GM21390 (cell line): ENCODE measurements around the gene GAS7.

Experiments
- ATAC-seq: cut with Tn5 transposase; IDR thresholded peaks from one replicate; pipeline ENCODE4 v1.9.1; 2021; ENCODE audit not compliant: unreplicated experiment

GAS7 gene

DNA sequence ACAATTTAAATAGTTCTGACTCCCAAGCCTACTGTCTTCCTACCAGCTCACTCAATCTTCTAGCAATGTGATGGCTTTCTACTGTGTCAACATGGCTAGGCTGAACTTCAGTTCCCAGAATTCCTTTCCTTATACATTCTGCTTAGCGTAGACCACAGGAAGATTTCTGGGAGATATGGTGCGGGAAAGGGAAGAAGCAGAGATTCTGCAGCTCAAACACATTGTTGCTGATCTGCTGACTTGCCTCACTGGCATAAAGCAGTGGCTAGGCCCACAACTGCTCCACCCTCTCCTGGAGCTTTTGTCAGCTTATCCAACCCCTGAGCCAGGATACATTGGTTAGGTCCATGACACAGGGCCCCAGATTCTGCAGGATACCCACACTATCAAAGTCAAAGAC lies 58.8 kb downstream of the GAS7 start:
- no peak for ATAC-seq

DNA sequence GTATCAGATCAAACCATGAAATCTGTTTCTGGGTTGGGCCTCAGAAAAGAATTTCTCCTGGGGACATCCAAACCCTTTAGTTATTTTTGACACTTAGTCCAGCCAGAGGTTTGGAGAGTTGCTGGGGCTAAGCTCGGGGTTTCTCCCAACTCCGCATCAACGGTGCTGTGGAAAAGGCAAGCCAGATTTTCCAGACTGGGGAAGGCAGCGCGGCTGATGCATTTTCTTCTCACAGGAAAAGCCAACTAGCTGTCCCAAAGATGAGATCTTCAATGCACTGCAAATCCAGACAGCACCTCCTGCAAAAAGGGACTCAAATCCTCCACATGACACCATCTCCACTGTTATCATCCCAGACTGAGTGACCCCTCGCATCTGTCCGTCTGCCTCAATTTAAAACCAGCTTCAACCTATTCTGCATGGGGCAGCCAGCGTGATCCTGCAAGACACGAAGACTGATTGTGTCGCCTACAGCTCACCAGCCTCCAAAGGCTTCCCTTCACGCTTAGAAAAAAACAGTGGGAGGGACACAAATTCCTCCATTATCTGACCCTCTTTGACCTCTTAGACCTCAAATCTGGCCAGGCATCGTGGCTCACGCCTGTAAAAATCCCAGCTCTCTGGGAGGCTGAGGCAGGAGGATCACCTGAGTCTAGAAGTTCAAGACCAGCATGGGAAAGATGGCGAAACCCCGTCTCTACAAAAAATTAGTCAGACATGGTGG lies 62.0 kb downstream of the GAS7 start:
- ATAC-seq = no peak

DNA sequence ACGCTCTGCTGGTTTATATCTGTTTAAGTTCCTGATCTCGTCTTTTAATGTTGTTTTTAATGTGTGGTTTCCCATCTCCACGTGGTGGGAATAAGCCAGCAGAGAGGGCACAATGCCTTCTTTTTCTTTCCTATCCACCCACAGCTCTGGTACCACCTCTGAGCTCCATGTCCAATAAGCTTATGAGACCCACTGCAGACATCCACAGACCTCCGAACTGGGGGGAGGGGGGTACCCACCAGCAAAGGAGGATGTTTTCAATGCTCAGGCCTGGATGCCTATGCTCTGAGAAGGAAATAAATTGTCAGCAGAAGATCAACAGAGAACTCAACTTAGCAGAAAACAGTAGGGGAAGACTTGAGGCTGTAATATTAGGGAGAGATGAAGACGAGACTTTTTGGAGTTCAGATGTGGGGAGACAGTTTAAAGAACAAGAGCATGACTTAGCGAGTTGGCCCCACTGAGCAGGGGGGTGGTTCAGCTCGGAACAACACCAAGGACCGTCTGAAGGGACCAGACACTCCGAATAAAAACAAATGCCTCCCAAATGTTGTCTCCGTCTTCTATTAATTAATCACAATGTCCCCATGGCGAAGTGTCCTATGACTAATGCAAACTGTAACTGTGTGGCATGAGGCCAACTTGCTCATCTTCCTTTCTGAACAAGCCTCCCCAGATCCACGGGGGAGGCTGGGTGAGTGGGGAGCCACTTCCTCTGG lies 62.7 kb downstream of the GAS7 start:
- no peak for ATAC-seq

DNA sequence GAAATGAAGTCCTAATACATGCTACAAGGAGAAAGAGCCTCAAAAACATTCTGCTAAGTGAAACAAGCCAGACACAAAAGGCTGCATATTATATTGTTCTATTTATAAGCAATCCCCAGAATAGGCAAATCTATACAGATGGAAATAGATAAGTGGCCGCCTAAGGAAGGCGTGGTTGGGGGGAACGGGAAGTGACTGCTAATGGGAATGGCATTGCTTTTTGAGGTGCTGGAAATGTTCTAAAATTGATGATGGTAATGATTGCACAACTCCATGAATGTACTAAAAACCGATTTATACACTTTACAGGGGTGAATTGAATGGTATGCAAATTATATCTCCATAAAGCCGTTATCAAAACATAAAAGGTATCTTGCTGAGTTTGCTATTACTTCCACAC lies 67.7 kb downstream of the GAS7 start:
- ATAC-seq = no peak

DNA sequence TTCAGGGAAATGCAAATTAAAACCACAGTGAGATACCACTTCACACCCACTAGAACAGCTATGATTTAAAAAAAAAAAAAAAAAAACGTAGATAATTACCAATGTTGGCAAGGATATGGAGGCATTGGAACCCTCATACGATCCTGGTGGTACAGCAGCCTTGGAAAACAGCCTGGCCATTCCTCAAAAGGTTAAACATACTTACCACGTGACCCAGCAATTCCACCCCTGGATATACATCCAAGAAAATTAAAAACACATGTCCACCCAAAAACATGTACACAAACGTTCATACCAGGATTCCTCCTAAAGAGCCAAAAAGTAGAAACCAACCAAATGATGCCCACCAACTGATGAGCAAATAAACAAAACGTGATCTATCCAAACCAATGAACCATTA lies 68.1 kb downstream of the GAS7 start:
- no peak for ATAC-seq

DNA sequence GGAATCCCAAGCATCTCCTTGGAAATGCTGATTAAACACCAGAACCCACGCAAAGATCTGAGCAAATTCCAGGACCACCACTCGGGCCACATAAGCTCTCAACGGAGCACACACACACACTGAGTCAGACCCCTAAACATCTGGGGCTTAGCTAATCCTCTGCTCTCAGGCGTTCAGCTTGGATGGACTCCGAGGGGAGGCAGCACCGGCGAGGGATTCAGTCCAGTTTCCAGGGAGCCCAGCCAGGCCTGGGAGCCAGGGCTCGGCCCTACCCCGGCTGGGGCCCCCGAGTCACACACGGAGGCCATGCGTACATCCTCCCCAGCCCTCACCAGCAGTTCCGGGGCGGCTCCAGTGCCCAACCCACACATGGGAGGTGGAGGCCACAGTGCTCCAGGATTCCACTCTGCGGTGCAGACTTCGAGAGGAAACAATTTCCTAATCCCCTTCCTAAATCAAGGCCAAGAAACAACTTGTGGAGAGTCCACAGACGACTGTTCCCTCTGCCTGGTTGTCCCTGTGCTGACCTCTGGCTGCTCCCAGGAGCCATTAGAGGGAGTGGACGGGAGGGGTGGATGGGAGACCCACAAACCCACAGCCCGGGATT lies 70.5 kb downstream of the GAS7 start:
- no peak for ATAC-seq

DNA sequence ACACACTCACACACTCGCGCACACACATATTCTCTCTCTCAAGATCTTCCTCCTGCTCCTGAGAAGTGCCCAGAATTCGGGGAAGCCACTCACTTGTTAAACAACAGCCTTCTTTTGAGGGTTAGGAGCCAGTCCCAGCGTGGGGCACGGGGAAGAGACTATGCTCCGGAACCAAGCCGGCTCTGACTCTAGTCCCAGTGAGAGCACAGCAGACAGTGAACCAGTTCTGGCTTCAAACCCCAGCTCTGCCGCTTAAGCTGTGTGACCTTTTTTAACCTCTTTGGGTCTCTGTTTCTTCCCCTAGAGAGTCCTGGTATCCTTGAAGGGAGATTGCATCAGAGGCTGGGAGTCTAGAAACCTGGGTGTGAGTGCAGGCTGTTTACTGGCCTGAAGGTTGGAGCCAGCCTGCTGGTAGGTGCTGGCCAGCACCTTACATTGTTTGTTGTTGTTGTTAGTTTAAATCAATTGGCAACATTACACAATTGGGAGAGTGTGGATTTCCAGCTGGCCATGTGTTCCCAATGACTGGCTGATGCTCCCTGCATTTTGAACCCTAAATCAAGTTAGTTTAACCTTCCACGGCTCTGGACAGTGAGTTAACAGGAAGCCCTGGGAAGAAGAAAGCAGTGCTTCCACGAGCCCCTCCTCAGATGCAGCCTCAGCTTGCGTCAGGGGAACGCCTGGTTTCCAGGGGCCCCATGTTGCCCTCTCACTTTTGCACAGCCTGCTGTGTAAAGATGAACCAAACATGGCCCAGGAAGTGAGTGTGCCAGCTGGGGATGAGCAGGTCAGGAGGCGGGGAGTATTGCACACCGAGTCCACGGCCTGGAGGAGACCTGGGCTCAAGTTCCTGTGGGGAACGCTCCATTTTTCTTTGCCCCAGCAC lies 71.5 kb downstream of the GAS7 start:
- ATAC-seq = no peak

DNA sequence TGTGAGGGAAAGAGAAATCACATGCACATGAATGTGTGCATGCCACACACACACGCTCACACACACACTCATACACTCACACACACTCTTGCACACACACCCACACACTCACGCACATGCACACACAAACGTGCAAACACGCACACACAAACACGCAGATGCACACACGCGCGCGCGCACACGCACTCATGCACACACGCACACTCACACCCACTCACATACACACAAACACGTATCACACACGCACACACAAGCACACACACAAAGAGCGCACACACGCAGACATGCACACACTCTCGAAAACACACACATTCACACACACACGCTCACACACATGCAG lies 72.2 kb downstream of the GAS7 start:
- ATAC-seq = no peak

DNA sequence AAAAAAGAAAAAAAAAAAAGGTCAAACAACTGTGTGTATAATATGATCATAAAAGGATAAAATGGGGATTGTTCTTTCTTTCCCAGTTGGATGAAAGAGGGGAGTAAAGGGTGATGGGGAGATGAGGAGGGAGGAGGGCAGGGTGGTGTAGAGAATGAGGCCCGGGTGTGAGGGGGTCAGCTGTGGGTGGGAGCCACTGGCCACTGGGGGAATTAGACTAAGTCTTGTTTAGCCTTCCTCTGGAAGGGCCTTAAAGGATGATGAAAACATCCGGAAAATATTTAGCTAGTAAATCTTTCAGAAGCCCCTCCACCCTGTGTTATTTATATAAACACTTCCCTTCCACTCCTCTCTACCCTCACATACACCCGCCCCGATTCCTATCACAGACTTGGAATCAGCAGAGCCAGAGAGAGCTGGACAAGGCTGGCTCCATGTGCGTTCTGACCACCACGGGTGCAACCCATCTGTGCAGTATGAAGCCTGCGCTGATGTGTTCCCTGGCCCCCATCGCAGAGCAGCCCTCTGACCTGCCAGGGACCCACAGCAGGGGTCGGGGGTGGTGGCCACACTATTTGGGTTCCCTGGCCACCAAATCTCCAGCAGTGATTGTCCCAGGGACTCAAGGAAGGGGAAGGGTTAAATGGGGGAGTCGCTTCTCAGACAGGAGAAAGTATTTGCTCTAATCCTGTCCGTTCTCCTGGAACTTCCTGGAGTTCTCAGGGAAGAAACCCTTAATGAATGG lies 72.7 kb downstream of the GAS7 start:
- ATAC-seq = no peak

DNA sequence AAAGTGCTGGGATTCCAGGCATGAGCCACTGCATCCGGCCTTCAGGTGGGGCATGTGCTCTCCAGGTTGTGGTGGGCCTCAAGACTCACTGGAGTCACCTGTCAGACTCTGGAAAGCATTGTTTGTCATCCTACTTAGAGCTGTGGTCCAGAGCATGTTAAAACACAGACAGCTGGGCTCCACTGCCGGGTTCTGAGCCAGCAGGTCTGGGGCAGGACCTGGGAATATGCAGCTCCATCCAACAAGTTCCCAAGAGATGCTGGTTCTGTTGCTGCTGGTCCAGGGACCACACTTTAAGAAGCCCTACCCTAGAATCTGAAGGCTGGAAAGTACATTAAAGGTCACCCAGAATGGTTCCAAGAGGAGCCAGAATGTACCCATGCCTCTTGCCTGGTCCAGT lies 75.3 kb downstream of the GAS7 start:
- ATAC-seq = no peak

DNA sequence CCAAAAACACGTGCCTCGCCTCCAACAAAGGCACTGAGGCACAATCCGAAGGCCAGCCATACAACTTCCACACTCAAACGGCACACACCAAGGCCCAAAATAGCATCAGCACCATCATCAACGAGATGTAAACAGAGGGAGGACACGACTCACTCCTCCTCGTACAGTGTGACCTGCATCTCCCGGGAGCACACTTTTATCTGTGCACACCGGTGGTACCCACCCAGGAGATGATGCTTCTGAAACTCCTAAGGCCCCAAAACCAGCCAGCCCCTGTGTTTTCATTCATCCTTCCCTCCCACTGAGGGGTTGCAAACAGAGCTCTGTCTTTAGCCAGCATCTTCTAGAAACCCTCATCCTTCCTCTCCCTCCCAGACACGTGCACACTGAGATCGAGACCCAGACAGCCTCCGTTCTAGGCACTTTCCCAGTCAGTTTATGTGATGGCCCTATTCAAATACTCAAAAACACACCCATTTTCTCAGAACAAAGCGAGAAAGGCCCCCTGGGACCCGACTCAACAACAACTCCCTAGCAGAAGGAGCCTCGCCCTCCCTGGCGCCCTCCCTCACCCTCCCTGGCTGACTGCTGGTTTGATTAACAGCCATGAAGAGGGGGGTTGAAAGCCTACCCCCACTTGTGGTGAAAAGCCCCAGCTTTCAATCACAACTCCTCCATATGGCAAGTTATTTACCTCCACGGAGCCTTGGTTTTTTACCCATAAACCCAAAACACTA lies 76.3 kb downstream of the GAS7 start:
- no peak for ATAC-seq

DNA sequence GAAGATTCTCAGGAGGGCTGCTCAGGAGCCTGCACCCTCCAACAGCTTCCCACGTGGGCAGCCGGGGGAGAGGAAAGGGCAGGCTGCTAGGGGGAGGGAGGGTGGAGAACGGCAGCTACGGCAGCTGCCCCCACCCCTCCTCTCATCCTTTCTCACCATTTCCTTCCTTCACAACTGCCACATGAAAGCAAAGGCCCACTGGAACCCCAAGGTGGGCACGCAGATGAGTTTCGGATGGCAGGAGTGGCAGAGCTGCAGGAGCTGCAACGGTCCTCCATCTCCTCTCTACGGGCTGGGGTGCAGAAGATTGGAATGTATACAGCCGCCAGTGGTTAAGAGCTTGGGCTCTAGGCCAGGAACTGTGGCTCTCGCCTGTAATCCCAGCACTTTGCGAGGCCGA lies 77.7 kb downstream of the GAS7 start:
- no peak for ATAC-seq

DNA sequence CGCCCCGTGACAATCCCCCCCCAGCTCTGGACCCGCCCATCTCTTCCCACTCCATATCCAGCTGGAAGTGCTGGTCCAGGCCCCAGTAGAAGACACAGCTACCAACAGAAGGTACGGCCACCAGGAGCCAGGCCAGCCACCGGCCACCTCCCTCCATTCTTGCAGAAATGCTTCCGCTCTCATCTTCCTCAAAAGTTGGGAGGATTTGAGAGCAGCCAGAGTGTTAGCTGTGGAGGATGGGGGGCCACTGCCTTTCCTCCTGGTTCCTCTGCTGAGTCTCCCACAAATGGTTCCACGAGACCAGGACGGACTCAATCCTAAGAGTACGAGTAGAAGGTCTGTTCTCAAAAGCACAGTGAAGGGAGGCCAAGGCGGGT lies 78.3 kb downstream of the GAS7 start:
- ATAC-seq = no peak

DNA sequence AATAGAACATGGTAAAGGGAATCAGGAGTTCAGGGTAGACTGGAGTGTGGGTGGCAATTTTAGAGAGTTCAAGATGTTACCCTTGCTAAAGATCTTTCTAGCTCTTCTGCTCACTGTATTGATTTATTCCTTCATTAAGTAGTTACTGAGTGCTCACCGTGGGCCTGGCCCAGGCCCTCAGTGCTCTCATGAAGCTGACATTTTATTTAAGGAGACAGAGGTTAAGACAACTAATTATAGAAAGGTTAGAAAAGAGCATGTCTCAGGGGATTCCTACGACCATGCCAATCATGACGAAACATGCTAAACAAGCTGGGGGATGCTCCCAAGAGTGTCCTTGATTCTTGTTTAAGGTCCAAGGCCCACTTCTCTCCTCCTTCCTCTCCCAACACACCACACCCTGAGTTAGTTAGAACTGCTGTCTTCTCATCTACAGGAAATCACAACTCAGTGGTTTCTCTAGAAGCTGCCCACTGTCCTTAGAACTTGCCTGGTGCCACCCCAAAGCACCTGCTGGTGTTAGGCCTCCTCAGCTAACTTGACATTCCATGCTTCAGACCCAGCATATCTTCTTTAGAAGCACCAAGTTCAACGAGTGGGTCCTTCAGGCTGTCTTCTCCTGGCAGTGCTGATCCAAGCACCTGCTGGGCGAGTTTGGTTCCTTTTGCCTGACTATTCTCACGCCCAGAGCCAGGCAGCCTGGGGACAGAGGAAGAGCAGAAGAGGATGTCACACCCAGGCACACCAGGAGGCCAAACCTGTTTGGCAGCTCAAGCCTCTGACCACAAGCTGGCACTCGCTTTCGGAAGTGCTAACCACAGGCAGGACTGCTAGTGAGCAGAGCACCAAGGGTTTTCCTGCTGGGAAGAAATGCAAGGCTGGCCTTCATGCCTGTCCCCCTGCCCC lies 79.0 kb downstream of the GAS7 start:
- ATAC-seq = no peak

DNA sequence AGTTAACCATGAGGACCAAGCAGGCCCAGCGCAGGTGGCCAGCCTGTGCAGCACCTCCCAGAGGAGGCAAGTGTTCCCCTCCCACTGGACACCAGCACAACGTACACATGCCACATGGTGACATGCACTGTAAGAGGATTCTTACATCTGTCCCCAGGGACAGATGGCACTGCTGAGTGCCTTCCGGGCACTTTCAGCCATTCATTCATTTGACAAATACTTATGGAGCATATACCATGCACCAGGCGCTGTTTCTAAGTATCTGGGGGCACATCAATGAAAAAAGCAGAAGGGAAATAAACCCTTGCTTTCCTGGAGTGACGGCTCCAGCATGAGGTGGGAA lies 79.6 kb downstream of the GAS7 start:
- ATAC-seq = no peak

DNA sequence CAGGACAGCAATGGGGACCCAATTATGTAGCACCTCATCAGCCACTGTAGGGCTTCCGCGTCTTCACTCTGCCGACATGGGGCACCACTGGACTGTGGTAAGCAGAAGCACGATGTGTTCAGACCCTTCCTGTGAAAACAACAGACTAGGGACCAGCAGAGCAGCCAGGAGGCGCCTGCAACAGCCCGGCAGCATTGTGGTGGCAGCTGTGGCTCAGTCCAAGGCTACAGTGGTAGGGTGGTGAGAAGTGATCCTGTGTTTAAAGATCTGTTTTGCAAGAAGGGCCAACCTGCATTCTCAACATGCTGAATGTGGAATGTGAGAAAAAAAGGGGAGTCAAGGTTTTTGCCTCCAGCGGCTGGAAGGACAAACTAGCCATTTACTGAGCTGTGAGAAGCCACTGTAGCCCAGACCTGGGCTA lies 80.8 kb downstream of the GAS7 start:
- no peak for ATAC-seq

DNA sequence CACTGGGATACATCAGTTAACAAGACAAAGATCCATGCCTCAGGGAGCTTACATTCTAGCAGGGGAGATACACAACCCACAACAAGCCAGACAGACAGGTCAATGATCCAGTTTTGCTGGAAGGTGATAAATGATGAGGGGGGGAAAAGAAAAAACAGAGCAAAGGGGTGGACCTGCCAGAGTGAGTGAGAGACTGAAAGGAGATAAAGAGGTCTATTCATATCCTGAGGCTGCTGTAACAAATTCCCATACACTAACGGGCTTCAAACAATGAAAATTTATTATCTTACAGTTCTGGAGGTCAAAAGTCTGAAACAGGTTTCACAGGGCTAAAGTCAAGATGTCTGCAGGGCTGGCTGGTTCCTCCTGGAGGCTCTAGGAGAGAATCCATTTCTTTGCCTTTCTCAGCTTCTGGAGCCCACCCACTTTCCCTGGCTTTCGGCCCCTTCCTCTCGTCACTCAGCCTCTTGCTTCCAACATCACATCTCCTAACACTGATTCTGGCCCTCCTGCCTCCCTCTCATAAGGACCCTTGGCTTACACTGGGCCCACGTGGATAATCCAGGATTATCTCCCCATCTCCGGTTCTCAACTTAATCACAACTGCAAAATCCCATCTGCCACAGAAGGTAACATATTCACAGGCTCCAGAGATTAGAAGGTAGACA lies 81.5 kb downstream of the GAS7 start:
- ATAC-seq = no peak

DNA sequence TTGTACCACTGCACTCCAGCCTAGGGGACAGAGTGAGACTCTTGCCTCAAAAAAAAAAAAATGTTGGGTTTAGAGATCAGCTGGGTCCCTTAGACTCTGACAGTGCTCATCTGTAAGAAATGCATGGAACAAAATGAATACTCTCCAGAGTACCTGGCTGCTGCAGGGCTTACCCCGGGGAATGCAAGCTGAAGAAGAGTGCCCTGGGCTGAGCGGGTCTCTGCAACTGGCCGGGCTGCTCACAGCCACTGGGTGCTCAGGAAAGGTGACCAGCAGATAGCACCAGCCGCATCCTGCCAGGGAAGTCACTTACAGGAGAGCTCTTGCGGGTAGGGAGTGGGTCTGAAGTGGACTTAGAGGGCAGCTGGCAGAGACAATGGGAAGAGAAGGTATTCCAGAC lies 82.1 kb downstream of the GAS7 start:
- ATAC-seq = no peak

DNA sequence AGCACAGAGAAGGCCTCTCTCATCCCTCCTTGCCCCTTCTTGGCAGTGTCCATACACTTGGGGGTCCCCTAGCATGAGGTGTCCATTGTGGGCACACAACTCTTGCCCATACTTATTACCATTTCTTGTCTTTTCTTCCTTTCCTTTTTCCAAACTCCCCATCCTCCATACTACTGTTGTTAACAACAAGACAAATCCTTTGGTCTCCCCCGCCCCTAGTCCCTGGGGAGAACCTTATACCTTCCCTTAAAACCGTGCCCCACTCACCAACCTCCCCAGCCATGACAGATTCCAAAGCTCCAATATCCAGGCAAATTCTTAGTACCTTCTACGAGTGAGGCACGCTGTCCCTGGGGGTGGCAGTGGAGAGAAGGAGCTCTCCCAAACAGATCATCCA lies 82.9 kb downstream of the GAS7 start:
- no peak for ATAC-seq
